Activated CD4-positive, alpha-beta T cell treated with anti-CD3 and anti-CD28 coated beads for 4 hours (primary cell): Measurements from ENCODE around the gene CMTM2.
"Not testable (repeated sequence)": the region's sequence is repeated elsewhere in the genome, so short reads cannot be mapped to it uniquely, and the experiment has no call there.

Experiments
- DNase-seq, 2 donors: peaks; one replicate each; pipeline ENCODE4 v3.0.0-alpha.2; 2020

CMTM2 gene

DNA sequence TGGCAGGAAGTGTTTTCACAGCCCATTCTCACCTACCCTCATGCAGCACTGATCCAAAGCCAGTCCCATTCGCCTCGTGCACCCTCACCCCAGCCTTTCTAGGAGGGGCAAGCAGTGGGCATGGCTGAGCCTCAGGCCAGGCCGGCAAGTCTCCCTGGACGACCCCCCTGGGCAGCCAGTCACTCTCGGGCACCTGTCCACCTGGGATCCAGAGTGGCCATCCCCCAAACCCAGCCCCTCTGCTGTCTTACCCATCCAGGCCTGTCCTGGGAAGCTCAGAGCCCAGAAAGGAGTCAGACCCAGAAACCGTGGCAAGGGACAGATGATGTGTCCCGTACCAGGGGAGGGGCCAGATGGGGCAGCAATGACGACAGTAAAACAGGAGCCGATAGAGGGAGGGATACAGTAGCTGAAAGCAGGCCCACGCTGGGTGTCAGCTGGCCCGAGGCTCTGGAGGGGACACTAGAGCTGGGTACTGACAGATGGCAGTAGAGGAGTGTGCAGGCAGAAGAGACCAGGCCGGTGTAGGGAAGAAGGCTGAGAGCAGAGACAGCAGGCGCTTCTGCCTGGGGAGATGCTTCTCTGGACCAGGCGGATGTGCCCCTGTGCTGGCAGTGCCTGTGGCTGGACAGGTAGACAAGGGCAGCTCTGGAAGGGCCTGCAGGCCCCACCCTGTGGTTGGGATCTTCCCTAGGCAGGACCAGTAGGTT lies 31.0 kb downstream of the CMTM2 start:
- DNase-seq: no peak

DNA sequence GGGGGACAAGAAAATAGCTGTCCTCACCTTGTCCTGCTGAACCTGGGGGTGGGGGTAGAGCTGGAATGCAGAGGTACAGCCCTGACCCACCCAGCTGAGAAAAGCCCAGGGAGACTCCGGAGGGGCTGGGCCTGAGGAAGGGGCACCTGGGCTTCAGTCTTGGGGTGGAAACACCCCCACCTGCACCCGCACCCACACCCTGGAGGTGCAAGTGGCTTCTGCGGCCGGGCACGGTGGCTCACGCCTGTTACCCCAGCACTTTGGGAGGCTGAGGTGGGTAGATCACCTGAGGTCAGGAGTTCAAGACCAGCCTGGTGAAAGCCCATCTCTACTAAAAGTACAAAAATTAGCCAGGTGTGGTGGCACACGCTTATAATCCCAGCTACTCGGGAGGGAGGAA lies 32.6 kb downstream of the CMTM2 start:
- DNase-seq: not testable (repeated sequence)

DNA sequence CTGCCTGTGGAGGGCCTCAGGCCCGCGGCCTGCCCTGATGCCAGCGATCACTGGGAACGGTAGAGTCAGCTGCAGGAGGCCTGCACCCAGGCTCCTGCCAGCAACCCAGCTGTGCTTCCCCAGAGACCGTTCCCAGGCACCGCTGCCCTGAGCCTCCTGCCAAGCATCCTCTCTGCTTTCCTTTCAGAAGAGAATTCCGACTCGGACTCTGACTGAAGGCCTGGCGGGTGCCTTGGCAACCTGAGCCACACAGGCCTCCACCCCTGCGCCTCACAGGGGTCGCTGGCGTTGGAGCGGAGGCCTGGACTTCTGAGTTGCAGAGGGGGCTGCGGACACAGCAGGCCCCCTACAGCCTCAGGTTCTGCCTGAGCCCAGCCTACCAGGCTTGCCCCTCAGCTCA lies 33.2 kb downstream of the CMTM2 start:
- DNase-seq: no peak

DNA sequence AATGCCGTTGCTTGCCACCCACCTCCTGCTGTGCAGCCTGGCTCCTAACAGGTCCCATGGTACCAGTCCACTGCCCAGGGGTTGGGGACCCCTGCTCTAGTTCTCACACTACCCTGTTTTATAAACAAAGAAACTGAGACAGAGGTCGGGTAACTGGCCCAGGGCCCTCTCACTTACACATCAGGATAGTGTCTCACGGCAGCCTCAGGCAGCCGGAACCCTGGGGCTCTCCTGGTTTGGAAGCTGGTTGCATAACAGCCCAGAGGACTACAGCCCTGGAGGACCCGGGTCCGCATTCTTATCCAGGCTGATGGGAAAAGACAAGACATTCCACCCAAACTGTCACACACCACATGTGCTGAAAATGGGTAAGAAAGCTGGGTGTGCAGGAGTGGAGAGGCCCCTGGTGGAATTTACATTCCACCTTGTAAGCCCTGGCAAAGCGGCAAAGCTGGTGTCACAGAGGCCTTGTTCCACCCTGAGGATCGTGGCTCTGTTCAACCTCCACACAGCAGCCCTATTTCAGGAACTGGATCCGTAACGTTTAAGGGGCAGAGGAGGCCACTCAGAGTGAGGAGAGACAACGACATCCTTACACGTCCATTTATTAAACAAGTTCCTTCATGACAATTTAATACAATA lies 35.0 kb downstream of the CMTM2 start:
- DNase-seq: no peak

DNA sequence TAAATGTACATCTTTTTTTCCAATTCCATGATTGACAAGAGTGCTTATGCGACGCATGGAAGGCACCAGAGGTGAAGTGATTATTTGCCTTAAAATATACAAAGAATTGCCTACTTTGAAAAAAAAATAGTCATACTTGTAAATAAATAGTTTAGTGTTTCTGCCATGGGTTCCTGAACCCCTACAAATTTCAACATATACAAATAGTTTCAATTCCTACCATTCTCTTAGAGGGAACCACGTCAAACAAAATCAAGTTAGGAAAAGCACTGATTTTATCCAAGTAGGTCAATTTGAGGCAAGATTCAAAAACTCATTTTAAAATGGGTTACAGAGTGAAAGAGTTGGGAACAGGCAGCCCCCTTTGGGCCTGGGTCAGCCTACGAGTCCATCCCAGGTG lies 36.9 kb downstream of the CMTM2 start:
- no peak for DNase-seq

DNA sequence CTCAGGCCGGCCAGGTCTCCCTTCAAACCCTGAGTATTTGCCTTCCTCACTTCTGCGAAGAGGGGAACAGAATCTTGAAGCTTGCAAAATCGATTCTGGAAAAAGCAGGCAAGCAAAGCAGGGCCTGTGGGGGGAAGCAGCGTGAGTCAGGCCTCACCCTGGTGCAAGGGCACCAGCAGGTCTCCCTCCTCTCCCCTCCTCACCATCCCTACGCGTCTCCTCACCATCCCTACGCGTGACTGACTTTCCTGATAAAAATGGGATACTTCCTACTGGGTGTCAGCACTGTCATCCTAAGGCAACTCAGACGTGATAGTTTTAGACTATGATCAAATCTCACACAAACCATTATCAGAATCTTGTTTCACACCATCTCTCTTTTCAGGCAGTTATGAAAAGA lies 37.3 kb downstream of the CMTM2 start:
- DNase-seq: no peak

DNA sequence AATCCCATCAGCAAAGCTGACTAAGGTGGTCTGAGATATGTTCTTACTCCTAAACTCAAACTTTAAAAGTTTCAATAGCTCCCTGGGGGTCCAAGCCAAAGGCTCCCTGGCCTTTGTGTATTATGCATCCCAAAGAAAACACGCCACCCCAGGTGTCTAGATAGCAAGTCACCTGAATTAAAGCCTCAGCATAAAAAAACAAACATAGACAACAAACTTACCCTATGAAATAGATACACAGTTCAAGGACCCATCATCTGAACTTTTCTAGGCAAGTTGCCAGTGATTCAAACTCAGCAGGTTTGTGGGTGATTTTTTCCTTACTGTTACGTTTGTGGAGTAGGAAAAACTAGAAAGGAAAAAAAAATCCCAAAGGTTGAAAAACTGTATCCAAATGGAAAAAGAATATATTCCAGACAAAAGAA lies 37.8 kb downstream of the CMTM2 start:
- no peak for DNase-seq

DNA sequence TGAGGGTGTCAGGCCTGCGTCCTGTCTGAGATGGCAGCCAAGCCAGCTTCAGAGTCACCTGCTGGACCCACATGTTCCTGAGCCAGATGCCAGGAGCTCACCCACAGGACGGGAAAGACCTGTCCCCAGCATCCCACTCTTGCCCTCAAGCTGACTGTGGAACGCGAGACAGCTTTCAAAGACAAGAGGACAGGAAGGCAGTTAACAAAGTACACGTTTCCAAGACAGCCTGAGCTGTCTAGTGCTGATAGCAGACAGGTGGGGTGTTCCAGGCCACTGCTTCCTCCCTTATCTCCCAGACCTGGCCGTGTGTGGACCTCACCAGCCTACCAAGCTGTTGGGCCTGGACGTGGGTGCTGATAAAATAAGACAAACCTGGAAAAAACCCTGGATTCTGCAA lies 38.5 kb downstream of the CMTM2 start:
- no peak for DNase-seq

DNA sequence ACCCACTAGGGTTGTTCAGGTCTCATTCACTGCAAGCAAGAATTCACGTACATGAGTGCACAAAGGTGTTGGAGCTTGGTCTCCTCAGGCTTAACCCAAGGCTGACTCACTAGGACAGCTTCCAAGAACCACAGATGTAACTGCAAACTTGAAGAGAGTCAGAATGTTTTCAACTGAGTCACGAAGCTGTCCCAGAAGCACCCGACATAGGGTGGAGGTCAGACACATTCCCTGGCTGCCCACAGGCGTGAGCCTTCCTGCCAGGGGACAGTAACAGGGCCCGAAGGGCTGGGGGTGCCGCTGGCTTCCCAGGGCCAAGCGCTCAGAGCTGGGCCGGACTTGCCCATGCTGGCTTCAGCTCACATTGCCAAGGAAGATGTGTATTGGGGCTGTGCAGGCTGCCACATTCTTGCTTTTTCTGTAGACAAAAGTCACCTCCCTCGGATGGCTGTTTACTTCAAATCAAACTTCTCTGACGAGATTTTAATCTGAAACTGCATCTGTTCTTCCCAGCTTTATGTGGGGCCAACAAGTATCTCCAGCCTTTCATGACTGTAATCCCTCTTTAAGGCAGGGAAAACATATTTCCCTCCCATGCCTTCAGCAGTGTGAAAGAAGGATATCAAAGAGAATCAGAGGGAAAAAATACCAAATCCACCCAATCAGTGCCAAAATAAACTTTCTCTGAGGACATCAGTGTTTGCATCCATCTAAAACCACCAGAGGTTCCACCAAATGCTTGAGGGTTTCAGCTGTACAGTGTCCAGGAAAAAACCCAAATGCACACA lies 39.5 kb downstream of the CMTM2 start:
- no peak for DNase-seq

DNA sequence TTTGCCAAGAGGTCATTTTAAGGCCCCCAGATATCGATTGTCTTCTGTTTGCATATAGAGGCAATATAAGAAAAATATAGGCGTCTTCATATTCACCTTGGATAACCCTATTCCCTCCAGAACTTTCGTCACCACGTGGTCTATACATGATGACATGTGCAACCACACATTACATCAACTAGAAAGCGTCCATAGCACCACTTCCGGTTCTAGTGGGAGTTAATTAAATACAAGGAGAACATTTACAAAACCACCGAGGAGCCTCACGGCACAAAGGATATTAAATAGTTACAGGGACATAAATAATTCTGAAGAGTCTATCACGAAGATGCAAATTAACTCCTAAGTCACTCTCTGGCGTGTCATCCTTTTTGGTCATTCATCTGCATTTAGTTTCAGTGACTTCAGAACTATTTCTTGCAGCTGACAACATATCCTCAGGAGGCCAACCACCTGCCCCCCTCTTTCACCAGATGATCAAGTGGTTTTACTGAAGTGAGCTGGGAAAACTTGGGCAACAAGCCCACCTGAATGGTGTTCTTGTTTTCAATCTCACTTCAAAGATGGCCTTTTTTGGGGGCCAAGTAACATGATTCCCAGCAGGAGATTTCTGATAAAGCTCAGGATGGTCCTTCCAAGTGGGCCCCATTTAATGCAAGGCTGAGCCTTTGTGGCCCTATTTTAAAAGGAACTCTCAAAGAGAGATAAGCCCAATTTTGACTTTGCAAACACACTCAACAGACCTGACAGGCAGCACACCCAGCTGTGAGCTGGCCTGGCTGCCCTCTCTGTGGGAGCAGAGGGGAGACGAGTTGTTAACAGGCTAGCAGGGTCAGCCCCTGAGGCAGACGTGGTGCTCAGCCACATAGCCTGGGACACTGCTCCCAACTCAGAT lies 40.5 kb downstream of the CMTM2 start:
- DNase-seq: no peak

DNA sequence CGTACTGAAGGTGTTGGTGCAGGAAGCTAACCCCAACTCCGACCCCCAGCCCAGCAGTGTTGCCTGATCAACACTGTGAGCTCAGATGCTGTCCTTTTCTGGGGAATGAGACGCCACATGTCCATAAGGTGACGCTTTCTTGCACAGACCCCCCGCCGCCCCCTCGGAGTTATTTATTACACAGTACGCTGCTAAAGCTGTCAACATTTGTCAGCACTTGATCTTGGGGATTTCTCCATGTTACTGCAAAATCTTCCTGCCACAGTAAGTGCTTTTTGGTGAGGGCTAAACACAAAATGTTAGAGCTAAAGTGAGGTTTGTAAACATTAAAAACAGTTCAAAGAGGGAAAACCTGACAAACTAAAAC lies 41.1 kb downstream of the CMTM2 start:
- no peak for DNase-seq

DNA sequence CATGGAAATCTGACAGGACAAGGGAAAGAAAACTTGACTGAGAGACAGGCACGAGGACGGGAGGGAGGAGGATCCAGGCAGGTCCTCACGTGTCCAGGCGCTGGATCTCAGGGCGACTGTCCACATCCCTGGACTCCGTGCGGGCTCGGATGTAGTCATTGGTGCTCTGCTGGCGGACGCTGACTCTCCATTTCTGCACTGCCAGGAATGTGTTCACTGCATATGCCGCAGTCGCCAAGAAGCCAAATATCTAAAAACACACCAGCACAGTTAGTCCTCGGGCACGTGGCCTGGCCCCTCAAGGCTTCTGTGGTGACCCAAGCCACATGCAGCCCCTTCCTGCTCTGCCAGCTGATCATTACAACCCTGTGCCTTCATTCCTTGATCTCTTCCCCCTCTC lies 42.7 kb downstream of the CMTM2 start:
- DNase-seq: no peak

DNA sequence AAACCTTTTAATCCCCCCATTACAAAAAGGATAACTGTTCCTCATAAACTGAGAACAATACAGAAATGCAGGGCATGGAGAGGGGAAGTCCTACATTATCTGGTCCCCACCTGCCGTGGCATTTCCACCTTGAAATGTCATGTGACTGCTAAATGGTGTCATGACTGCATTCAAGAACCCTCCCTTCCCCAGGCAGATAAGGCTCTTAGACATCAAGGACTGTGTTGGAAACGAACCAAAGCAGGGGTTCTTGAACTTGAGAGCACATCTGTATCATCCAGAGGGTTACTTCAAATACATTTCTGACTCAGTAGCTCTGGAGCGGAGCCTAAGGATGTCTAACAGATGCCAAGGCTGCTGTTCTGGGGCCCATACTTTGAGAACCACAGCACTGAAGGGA lies 43.6 kb downstream of the CMTM2 start:
- no peak for DNase-seq

DNA sequence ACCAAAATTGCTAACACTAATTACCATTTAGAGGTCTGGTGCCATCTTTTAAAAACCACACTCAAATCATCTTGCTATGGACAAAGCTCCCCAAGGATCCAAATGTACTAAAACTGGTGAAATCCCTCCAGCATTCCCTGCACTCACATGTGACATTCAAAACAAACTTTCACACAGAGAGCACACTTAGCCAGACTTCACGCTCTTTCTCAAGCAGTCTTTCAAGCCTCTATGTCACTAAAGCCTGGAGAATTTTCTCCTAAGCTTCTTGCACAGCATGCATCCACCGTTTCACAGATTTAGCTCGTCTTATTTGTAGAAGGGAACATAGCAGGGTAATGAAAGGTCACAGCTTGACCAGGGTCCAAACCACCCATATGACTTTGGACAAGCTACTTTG lies 44.5 kb downstream of the CMTM2 start:
- no peak for DNase-seq

DNA sequence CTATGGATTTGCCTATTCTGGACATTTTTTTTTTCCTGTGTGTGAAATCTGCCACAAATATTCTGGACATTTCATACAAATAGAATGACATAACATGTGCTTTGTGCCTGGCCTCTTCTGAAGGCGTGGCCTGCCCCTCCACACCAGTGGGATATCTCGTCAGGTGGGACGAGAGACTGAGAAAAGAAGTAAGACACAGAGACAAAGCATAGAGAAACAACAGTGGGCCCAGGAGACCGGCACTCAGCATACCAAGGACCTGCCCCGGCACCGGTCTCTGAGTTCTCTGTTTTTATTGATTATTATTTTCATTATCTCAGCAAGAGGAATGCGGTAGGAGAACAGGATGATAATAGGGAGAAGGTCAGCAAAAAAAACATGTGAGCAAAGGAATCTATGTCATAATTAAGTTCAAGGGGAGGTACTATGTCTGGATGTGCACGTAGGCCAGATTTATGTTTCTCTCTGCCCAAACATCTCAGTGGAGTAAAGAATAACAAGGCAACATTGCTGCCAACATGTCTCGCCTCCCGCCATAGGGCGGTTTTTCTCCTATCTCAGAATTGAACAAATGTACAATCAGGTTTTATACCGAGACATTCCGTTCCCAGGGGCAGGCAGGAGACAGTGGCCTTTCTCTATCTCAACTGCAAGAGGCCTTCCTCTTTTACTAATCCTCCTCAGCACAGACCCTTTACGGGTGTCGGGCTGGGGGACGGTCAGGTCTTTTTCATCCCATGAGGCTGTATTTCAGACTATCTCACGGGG lies 48.5 kb downstream of the CMTM2 start:
- not testable (repeated sequence) for DNase-seq

DNA sequence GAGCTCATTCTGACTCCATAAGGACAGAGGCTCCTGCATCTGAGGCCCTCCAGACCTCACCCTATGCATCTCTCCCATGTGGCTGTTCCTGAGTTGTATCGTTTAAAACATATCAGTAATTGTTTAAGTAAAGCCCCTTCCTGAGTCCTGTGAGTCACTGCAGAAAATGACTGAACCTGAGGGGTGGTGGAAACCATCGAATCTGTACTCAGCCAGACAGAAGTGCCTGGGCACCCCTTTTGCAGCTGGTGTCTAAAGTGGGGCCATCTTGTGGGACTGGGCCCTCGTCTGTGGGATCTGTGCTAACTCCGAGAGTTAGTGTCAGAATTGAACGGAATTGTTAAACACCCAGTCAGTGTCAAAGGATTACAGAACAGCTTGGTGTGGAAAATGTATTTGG lies 50.6 kb downstream of the CMTM2 start:
- DNase-seq: no peak

DNA sequence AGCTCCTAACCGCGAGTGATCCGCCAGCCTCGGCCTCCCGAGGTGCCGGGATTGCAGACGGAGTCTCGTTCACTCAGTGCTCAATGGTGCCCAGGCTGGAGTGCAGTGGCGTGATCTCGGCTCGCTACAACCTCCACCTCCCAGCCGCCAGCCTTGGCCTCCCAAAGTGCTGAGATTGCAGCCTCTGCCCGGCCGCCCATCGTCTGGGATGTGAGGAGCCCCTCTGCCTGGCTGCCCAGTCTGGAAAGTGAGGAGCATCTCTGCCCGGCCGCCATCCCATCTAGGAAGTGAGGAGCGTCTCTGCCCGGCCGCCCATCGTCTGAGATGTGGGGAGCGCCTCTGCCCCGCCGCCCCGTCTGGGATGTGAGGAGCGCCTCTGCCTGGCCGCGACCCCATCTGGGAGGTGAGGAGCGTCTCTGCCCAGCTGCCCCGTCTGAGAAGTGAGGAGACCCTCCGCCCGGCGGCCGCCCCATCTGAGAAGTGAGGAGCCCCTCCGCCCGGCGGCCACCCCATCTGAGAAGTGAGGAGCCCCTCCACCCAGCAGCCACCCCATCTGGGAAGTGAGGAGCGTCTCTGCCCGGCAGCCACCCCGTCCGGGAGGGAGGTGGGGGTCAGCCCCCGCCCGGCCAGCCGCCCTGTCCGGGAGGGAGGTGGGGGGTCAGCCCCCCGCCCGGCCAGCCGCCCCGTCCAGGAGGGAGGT lies 51.4 kb downstream of the CMTM2 start:
- DNase-seq: not testable (repeated sequence)

DNA sequence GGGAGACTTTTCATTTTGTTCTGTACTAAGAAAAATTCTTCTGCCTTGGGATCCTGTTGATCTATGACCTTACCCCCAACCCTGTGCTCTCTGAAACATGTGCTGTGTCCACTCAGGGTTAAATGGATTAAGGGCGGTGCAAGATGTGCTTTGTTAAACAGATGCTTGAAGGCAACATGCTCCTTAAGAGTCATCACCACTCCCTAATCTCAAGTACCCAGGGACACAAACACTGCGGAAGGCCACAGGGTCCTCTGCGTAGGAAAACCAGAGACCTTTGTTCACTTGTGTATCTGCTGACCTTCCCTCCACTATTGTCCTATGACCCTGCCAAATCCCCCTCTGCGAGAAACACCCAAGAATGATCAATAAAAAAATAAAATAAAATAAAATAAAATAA lies 52.3 kb downstream of the CMTM2 start:
- DNase-seq: not testable (repeated sequence)

DNA sequence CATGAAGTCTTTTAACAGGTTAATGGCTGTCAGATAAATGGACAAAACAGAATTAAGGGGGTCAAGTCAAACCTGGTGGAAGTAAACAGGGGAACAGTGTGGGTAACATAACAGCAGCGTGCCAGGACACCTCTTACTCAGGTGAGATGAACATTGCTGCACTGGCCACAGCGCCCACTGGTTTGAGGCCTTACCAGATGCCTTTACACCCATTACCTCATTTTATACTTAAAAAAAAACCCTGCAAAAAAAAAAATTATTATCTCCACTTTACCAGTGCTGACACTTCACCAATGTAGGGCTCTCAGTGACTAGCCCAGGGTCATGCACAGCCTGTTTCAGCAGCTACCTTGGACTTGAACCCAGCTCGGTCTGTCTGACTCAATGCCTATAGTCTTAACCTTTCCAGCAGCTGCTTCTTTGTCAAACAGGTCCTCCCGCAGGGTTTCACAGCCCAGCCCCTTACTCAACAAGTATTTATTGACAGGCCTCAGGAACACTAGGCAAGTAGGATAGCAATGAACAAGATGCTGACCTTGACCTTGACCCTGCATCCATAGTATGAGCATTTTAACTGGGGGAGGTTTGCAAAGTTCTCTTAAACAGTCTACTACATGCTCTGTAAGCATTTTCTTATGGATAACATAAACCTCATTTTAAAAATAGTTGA lies 55.4 kb downstream of the CMTM2 start:
- DNase-seq: no peak

DNA sequence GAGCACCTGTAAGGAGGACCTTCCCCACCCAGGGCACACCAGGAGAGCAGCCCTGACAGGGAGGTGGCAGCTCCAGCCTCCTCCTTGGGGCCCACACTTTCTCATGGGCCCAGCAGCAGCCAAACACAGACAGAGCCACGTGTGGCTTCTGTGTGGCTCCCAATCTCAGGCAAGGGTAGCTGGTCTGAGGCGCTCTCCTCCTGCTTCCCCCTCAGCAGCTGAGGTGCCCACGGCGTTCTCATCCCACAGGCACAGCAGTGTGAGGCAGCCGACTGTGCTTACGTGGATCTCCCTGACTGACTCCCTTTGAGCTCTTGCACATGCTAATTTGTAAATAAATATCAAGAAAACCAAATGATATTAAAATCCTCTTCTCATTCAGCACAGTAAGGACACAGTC lies 56.1 kb downstream of the CMTM2 start:
- no peak for DNase-seq

DNA sequence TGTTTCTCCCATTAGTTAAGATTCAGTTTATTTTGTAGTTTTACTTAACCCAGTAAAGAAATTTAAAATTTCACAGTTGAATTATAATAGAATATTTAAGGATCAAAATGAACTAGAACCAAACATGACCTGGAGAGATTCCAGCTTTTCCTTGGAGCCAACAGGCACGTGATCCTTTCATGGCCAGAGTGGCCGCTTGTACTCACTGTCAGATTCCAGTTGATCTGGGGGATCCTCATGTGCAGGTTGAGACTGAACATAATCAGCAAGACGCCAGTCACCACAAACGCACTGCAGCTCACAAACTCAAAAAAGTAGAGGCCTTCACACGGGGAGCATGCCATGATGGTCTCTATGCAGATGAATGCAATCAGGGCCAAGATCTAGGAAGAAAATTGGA lies 56.9 kb downstream of the CMTM2 start:
- DNase-seq: no peak
